ENCODE results near the gene COLEC12.
"Not testable (repeated sequence)": the region's sequence is repeated elsewhere in the genome, so short reads cannot be mapped to it uniquely, and the experiment has no call there.

COLEC12 gene

DNA sequence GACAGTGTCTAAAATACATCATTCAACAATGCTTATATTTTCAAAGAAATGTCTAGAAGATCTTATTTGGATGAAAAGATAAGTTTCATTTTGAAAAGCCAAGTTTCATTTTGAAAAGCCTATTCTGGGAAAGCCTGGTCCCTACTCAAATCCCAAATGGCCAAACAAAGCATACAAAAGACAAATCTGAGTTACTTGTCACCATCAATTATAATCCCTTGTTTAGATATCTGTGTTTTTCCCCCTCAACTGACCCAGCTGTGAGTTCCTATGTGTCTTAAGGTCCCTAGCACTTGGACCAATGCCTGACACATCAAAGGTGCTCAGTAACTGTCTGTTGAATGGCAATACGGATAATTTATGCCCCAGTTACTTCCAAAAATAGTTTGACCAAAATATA is 180.3 kb downstream of the COLEC12 start:
- DNase-seq (ENCODE audit: low read depth), result no peak

DNA sequence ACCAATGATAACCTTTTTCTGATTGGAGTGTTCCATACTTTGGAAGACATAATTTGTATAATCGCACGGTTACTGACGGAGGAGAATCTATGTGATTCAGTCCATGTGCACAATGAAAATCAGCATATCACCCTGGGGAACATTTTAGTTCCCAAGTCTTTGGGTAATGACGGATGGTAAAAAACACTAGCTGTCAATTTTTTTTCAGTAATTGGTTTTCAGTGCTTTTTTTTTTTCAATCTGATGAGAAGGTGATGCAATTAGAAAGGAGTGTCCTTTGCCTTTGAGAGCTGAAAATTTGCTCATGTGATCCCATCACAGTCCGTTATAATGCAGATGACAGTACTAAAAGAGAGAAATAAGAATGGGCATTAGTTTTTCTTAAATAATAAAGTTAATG is 180.8 kb downstream of the COLEC12 start:
- no peak for DNase-seq (ENCODE audit: low read depth)

DNA sequence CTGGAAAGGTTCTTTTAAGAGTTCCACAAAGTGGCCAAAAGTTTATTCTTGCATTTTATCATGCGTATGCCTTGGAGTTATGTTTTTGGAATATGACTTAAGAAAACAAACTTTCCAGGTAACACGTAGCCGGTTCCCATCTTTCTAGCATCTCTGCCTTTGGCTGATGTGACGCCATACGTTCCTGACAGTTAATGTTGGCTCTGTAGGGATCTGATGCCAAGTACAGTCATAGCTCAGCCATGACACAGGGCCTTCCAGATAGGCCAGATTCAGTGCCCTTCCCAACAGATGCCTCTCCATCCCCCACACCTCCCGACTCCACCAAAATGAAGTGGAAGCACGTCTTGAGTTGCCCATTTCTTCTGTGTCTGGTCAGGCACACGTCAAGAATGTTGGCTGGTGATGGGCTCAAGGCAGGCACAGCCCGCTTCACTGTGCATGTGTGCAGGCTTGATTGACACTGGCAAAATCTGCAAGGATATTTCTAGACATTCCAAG is 181.7 kb downstream of the COLEC12 start:
- no peak for DNase-seq (ENCODE audit: low read depth)

DNA sequence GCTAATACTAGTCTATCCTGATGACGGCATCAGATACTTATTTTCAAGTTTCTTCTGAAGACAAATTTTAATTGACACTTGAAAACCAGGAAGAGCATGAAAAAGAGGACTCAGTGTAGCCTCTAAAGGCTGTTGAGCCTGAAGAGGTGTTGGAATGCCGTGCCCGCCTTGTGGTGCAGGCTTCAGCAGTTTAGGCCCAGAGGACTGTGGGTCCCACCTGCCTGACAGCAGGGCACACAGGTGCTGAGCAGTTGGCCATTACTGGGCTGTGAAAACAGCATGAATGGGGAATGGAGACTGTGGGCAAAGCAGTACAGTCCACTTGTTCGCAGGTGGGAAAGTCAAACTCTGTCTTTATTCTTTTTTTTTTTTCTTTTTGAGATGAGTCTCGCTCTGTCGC is 182.9 kb downstream of the COLEC12 start:
- DNase-seq (ENCODE audit: low read depth), result no peak

DNA sequence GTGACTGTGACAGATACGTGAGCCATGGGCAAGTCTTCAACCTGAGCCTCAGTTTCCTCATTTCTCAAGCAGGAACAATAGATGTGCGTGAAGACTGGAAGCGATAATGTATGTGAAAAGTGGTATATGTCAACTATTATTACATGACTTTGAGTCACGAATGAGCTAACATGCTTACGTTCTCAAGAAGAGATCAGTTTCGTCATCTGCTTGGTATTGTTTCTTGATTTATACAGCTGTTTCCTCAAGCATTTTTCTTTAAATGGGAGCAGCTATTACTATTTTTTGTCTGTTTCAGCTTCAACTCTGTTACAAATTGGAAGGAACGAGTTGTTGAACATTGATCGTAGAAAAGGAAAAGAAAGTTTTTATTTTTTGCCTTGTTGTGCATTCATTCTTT is 184.1 kb downstream of the COLEC12 start:
- DNase-seq (ENCODE audit: low read depth), result no peak

DNA sequence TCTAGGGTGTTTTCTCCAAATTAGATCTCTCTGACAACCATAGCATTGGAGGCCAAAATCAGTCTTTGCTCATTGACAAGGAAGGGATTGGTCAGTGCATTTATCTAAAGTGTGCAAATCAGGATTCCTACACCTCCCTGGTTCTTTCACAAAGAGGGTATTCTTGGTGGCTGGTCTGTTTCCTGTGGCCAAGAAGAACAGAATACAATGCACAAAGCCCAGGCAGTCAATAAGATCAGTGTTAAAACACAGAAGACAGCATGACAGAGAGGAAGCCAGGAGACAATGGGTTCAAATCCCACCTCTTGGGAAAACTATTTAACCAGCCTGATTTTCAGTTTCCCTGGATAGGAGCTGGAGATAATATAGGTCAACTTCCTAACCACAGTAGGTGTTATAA is 186.6 kb downstream of the COLEC12 start:
- DNase-seq (ENCODE audit: low read depth), result no peak

DNA sequence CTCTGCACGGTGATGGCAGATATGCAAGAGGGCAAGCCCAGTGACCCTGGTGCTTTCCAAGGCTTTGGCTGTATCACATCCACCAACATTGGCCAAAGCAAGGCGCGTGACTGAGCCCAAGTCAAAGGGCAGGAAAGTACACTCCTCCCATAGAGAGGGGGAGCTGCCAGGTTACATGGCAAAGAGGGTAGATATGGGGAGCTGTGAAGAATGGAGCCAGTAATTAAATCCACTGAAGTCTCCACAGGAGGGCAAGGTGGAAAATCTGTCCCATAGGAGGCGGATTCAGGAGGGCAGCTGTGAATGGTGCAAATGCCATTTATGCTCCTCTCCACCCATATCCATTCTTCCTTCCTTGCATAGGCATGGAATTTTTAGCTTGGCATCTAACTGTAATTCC is 188.1 kb downstream of the COLEC12 start:
- no peak for DNase-seq (ENCODE audit: low read depth)

DNA sequence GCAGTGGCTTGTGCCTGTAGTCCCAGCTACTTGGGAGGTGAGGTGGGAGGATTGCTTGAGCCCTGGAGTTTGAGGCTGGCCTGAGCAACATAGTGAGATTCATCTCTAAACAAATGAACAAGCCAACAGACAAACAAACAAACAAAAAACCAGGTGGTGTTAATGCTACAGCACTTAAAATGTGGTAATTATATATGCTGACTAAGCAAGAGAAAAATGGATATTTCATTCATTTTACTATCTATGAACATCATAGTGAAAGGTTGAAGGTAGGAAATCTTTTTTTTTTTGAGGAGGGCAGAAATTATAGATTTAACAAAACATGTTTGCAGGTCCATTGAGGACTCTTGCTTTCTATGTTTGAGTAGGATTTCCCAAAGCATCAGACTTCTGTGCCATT is 190.5 kb downstream of the COLEC12 start:
- DNase-seq (ENCODE audit: low read depth), result no peak

DNA sequence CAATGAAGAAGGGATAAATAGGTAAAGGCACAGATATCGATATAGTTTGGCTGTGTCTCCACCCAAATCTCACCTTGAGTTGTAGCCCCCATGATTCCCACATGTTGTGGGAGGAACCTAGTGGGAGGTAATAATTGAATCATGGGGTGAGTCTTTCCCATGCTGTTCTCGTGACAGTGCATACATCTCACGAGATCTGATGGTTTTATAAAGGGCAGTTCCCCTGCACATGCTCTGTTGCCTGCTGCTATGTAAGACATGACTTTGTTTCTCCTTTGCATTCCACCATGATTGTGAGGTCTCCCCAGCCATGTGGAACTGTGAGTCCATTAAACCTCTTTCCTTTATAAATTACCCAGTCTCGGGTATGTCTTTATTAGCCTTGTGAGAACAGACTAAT is 192.4 kb downstream of the COLEC12 start:
- DNase-seq (ENCODE audit: low read depth), result not testable (repeated sequence)

DNA sequence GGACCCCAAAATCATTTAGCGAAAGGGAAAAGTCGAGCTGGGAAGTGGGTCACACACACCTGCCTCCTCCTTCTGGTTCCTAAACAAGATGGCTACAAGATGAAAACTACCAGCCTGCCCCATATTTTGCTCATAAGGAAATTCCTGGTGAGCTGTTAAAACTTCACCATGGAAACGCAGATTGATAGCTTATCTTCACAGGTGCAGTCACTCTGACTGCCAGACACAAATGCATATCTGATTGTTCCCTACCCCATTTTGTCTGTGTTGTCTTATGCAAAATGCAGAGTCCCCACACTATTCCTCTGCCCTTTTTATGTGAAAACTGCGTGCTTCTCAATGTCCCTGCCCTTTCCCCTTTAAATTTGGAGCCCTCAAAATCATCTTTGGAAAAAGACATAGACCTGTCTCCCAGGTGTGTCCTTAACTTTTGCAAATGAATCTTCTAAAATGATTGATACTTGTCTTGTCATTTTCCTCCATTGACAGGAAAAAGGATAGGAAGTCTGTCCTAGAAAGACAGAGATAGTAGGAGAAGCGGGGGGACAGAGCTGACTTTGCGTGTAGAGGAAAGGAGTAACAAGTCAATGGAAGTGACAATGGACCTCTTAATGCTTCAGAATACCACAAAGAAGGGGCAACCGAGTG is 193.8 kb downstream of the COLEC12 start:
- DNase-seq (ENCODE audit: low read depth), result no peak

DNA sequence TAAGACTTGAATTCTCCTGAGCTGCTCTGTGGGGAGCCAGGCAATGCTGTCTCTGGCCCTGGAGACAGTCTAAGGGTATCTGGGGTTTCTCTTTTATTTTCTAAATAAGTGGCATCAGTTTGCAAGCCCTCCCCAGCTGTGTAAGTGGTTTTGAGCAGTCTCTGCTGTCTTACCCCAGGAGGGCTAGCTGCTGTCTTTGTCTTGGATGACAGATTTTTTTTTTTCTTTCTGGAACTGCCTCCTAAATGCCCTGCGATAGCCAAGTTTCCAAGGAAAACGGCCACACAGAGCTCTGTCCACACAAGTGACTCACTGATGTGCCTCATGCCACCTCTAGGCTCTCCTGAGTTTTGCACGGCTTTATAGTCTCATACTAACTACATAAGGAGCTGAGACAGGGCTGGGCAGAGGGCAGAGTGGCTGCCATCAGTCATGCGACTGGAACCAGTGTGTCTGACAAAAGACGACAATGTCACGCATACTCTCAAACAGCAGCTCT is 195.4 kb downstream of the COLEC12 start:
- DNase-seq (ENCODE audit: low read depth), result no peak

DNA sequence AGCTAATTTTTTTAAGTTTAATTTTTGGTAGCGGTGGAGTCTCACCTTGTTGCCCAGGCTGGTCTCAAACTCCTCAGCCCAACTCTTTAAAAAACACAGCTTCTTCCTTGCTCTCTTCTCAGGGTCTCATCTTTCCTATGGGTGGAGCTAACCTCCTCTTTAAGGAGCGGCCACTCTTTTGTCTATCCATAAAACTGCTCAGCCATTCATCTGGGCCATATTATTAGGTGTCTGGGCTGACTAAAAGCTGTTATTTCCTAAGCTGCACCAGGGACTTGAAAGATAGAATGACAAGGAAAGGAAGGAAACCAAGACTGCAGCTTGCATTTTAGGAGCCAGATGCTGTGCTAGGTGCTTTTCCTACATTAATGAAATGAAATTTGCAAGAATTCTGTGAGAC is 196.9 kb downstream of the COLEC12 start:
- no peak for DNase-seq (ENCODE audit: low read depth)

DNA sequence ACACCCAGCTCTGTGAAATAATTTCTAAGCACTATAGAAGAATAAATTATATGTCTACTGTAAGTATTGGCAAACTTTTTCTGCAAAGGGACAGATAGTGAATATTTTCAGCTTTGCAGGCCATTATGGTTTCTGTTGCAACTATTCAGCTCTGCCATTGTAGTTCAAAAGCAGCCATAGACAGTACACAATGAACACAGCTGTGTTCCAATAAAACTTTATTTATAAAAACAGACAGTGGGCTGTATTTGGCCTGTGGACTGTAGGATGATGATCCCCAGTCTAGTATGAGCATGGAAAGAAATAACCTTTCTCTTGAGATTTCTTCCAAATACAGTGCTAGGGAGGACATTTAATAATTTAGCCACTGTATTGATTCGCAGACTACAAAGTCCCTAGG is 197.5 kb downstream of the COLEC12 start:
- DNase-seq (ENCODE audit: low read depth), result no peak

DNA sequence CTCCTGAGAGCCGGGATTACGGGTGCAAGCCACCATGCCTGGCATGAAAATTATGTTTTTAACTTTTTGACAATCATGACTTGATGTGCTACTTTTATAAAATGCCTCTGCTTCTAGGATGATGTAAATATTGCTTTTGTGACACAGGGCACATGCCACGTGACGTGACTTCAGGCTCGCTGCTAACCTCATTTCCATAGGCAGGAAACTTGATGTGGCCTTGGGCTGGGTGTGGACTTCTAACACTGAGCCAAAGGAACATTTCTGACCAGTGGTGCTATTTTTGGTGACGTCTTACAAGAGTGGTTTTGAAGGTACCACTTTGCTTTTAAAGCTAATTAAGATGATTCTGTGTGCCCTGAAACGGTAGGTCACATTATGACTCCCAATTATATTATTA is 198.4 kb downstream of the COLEC12 start:
- no peak for DNase-seq (ENCODE audit: low read depth)

DNA sequence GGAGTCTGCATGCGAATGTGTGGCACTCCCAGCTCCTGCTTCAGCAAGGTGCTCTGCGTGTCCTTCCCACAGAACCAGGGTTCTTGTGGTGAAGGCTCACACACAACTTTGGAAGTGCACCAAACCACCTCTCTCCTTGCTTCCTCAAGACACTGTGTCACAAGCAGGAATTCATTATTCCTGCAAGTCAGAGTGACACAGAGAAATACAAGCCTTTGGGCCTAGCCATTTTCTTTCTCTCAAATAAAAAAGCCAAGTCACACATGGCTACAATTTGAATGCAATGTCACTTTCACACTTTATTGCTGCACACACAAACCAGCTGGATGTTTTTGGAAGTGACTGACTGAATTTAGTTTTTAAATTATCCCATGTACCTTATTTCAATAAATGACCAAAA is 202.6 kb downstream of the COLEC12 start:
- no peak for DNase-seq (ENCODE audit: low read depth)

DNA sequence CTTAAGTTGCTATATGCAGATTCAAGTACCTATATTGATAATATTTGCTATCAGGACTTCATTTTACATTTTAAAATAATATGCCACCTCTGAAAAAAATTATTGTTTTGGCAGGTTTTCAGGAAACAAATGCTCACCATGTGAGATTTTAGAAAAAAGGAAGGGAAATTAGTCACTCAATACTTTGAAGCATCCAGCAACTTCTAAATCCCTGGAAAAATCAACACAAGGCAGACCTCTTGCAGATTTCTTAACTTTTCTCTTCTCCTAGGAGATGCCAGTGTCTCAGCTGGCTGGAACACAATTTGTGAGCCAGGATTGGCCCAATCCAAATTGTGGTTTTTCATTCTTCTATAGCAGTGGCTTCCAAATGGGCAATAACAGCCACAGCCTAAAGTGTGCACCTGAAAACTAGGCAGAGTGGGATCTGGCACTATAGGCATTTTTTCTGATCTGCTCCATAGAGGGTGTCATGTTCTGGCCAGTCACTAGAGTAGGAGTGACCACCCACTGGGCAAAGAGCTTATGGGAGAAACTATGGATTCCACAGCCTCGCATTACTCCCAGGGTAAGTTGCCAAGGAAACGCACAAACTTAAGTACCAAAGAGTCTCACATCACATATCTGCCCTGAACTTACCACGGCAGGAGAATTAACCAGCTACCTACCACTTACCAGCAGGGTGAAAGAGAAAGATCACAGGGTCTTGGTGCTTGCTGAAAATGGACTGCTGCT is 204.6 kb downstream of the COLEC12 start:
- DNase-seq (ENCODE audit: low read depth), result no peak

DNA sequence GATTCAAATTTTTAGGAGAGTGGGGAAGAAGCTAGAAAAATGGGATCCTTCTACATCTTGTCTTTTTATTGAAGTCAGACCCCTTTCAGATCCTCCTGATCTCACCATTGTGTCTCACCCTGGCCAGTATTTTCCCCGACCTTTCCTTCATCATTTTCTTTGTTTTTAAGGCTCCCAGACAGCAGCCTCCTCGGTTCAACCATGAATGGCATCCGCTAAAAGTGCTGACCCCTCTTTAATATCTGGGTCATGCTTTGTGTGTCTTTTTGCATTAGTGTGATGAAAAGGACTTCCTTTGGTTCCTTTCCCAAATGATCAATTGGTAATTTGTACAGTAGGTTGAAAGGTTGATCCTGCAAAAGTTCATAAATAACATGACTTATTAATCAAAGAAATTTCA is 205.9 kb downstream of the COLEC12 start:
- no peak for DNase-seq (ENCODE audit: low read depth)

DNA sequence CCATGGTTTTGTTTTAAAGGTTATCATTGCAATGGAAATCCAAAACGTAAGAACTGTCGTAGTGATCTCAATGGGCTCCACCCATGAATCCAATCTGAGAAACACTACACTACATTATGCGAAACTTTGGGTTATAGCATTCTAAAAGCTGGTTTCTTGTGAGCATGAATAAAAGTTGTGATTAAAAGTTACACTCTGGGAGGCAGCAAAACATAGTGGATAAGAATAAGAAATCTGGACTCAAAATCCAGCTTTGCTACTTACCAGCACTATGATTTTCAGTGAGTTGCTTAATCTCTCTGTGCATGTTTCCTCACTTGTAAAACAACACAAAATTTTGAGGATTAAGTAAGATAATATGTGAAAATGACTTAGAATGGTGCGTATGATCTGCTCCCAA is 207.0 kb downstream of the COLEC12 start:
- no peak for DNase-seq (ENCODE audit: low read depth)

DNA sequence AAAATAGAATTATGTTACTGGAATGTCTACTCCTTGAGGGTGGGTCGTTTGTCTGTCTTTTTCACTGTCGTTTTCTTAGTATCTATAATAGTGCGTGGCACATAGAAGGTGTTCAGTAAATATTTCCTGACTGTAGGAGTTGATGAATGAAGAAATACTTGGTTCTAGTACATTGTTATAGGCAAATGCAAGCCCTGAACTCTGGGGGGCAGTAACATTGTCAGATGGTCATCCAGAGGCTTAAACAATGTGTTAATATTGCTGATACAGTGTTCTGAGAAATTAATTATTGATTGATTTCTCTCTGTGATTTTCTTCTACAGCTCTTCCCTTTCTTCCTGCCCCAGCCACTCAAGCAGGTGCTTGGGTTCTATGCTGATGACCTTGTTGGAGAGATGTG is 208.2 kb downstream of the COLEC12 start:
- DNase-seq (ENCODE audit: low read depth), result no peak

DNA sequence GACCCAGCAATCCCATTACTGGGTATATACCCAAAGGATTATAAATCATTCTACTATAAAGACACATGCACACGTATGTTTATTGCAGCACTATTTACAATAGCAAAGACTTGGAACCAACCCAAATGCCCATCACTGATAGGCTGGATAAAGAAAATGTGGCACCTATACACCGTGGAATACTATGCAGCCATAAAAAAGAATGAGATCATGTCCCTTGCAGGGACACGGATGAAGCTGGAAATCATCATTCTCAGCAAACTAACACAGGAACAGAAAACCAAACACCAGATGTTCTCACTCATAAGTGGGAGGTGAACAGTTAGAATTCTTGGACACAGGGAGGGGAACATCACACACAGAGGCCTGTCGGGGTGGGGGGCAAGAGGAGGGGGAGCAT is 210.5 kb downstream of the COLEC12 start:
- DNase-seq (ENCODE audit: low read depth), result not testable (repeated sequence)

DNA sequence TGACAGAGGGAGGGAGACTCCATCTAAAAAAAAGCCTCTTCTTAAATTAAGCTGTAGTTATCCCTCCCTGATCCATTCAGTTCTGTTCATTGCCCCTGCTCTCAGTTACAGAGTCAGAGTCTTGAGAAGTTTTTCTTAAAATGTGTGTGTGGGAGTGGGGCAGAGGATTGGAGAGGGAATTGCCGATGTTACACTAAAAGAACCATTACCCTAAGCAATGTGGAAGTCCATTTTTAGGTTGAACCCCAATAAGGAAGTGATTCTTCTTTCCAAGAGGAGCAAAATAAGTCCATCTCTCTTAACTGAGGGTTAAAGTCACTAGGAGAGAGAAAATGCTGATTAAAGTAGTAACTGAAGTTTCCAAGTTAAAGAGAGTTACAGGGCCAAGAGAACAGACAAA is 211.5 kb downstream of the COLEC12 start:
- DNase-seq (ENCODE audit: low read depth), result no peak

DNA sequence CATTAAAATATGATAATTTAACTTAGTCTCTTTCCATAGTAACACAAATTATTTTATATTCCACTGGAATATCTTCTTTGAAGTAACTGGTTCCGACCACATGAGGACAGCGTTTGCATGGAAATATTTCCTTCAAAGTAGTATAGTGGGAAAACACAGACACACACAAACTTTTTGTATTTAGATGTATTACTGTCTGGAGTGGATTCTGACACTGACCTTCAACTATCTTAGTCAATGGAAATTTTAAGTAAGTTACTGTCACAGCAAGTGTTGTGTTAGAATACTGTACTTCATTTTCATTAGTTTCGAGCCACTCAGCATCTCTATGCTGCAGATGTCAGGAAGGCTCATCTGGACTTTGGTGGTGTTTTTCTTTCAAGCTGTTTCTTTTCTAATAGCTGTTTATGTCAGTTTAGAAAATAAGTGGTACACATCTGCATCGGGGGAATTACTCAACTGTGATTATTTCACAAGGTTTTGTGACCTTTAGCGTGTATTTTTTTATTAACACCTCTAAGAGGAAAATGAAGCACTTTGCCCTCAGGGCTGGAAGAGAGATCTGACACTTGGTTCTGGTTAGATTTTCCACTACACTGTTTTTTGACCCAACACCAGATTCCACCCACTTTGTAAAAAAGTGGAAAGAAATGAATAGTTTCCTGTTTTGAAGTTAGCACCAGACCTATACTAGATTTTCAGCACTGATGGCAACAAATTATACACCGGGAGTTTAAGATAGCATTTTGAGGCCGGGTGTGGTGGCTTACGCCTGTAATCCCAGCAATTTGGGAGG is 213.8 kb downstream of the COLEC12 start:
- no peak for DNase-seq (ENCODE audit: low read depth)

DNA sequence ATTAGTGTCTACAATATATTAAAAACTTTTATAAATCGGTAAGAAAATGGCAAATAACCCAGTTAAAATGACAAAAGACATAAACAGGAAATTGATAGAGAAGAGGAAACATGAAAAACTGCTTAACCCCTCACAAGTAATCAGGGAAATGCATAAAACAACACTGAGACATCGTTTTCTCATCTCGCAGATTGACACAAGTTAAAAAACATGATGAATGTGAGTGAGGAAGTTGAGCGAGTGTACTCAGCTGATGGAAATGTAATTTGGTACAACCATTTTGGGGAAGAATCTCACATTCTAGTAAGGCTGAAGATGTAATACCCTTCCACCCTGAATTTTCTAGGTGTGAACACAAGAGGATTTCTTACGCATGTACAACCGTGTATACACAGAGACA is 214.7 kb downstream of the COLEC12 start:
- DNase-seq (ENCODE audit: low read depth), result no peak
